Right cardiac atrium (tissue), 5 donors: ENCODE measurements around the gene ATP5PD. TPM values are rescaled to one million over a fixed set of nuclear protein-coding genes. Genes with fewer than 3 reads are reported as not detected.
"Not testable (repeated sequence)": the region's sequence is repeated elsewhere in the genome, so short reads cannot be mapped to it uniquely, and the experiment has no call there.

Experiments used
- ATAC-seq, 2 donors: fragments of 200-7000 bp; cut with Tn5 transposase; one replicate each; pipeline versions ENCODE4 v1.8.0 to v1.9.1; 2020; ENCODE audit warnings: moderate library complexity in 2 of 2, mild to moderate bottlenecking in 1 of 2
- DNase-seq, 3 donors: peaks; one replicate each; pipeline ENCODE4 v3.0.0-alpha.2; 2020
- H3K27ac ChIP-seq: one replicate; pipeline ENCODE4 v1.5.1; 2013; ENCODE audit warnings: mild to moderate bottlenecking, low read length, control low read depth, moderate library complexity
- H3K27me3 ChIP-seq: one replicate; pipeline ENCODE4 v1.6.1; 2013; ENCODE audit not compliant: control insufficient read depth, insufficient read depth
- H3K4me1 ChIP-seq: one replicate; pipeline ENCODE4 v1.6.1; 2013; ENCODE audit warnings: low read length; ENCODE audit not compliant: control insufficient read depth, insufficient read depth
- H3K4me3 ChIP-seq: one replicate; pipeline ENCODE4 v1.5.1; 2013; ENCODE audit warnings: low read length, control low read depth
- H3K9me3 ChIP-seq: one replicate; pipeline ENCODE4 v1.6.1; 2013; ENCODE audit warnings: low read length; ENCODE audit not compliant: control insufficient read depth
- WGBS: extraction: QIAGEN DNeasy Blood & Tissue Kit; methylation state at CpG from one replicate; pipeline ENCODE4 v1.1.7; 2013; 5-methylcytosine and 5-hydroxymethylcytosine counted together
- intact Hi-C, 4 donors: fragments of 100-400 bp; cut with DNase I; formaldehyde crosslinking; loops; one replicate each; pipeline versions ENCODE4 v1.11.0 to v1.14.0; 2022 to 2023
- polyA plus RNA-seq: library from polyadenylated mRNA; stranded (reverse); fragments of 200-250 nt; gene quantifications from one replicate; pipeline ENCODE4 v1.2.3, GENCODE V29; 2013
- total RNA-seq, 4 donors: library from RNA; stranded (reverse); fragmentation: NEBNext Ultra II Directional; extraction: Animal tissue kit (Norgen Biotek cat#: 25700); gene quantifications; one replicate each; pipeline ENCODE4 v1.2.1, GENCODE V29; 2021
- donor health status: healthy with polysubstance abuse.
- donor health status: DM: no; HTN: yes; CAD: no.
- donor health status: DM: no; HTN: no; CAD: no.
- donor health status: DM: no; HTN: yes; CAD: no; lungs with severe emphysema.
- donor health status: DM: yes; HTN: yes; CAD: no.

Gene ATP5PD
- total and polyA plus RNA-seq, 5 donors = 702 to 2,009 (median 783) TPM

DNA sequence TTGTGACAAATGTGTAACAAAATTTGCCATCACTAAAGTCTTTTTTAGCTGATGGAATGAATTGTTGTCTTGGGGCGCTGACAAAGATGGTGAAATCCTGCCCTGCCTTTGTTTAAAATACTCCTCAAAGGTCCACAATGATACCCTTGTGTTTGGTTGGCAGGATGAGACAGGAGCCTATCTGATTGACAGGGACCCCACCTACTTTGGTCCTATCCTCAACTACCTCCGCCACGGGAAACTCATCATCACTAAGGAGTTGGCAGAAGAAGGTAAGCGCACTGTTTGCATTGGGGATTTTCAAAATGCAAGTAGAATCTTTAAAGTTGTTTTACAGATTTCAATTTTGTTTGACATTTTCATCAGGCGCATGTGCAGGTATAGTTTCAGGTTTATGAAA, 2.3 kb upstream of the ATP5PD start:
- no peak for DNase-seq
- Histone ChIP-seq H3K4me3 (no peak overlapping the region), H3K9me3 (no peaks in the 10 kb centered on the region), H3K27ac (no peak overlapping the region), H3K4me1 (peaks cover 3% of the 10 kb centered on the region), H3K27me3 (no peaks in the 10 kb centered on the region)
- 79% methylated on average over 5 of the region's 5 CpGs for WGBS
- intact Hi-C loops = no loop called here
- no peak for ATAC-seq

DNA sequence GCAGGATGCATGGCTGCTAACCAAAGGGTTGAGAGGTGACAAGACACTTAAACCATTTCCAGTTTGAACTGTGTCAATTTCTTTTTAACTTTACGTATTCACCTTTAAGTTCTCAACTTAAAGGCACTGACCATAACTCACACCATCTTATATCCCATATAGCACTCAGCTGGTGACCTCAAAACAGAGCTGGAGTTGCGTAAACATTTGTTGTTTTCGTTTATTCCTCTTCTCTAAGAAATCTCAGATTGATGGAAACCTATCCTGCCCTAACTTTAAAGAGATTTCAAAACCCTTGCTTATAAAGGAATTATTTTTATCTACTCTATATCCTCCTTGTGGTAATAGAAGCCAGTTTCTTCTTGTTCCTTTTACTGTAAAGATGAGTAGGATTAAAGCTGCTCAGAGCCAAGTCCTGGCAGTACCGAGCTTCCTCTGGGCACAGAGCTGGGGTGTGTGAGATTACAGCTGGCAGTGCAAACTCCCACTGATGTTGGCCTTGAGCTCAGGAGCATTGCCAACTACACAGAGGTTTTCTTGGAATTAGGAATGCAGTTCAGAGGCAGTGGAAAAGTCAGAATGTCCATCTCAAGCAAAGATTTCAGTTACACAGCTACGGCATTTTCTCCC, 1.6 kb upstream of the ATP5PD start:
- no peaks in the 10 kb centered on the region for H3K9me3 ChIP-seq
- ATAC-seq (peak in 1 of 2 donors; percentile 34), DNase-seq (peak in 2 of 3 donors; percentile 38 to 66)
- H3K4me3 ChIP-seq = peak overlapping the region; percentile 82
- peaks cover 3% of the 10 kb centered on the region for H3K4me1 ChIP-seq
- H3K27ac ChIP-seq = peak overlapping the region; percentile 48
- H3K27me3 ChIP-seq = no peaks in the 10 kb centered on the region
- intact Hi-C loops = no loop called here
- WGBS = 31% methylated on average over 5 of the region's 5 CpGs

DNA sequence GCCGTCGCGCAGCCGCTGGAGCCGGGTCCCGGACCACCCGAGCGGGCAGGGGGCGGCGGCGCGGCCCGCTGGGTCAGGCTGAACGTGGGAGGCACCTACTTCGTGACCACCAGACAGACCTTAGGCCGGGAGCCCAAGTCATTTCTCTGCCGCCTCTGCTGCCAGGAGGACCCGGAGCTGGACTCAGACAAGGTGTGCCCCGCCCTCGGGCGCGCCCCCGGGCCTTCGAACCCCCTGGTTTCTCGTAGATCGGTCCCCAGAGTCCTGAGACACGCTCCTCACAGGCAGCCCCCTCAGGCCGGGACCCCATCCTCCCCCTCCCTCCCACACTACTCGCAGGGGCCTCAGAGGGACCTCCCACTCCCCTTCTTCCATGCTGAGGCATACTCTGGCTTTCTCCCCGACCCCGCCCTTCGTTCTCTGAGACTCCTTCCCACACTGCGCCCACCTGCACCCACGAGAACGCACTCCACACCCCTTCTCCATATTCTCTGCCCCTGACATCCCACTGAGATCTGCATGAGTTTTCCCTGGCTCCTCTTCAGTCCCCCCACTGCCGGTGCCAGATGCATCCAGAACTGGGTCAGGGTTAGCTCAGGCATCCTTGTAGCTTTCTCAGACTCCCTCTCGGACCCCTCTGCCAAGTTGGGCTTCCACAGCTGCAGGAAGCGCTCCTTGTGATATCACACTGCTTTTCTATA, 779 bp upstream of the ATP5PD start:
- peak; percentile 1 to 4 for ATAC-seq
- H3K9me3 ChIP-seq = no peaks in the 10 kb centered on the region
- H3K27me3 ChIP-seq = no peaks in the 10 kb centered on the region
- H3K4me3 ChIP-seq = peak overlapping the region; percentile 82
- peaks cover 3% of the 10 kb centered on the region for H3K4me1 ChIP-seq
- intact Hi-C loops = no loop called here
- DNase-seq = peak; percentile 57 to 84 (median 84)
- H3K27ac ChIP-seq = peak overlapping the region; percentile 40
- under 1% methylated on average over 38 of the region's 38 CpGs for WGBS

DNA sequence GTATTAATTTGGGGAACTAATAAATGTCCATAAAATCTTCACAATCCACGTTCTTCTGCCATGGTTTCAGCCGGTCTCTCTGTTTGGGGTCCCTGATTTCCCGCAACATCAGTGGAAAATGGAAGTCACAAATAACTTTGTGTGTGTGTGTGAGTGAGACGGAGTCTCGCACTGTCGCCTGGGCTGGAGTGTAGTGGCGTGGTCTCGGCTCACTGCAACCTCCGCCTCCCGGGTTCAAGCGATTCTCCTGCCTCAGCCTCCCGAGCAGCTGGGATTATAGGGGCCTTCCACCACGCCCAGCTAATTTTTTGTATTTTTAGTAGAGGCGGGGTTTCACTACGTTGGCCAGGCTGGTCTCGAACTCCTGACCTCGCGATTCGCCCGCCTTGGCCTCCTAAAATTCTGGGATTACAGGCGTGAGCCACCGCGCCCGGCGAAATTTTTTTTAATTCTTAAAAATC, 793 bp downstream of the ATP5PD start:
- H3K27ac ChIP-seq = peak overlapping the region; percentile 87
- peak in 1 of 3 donors; percentile 62 for DNase-seq
- H3K4me1 ChIP-seq, ATAC-seq, intact Hi-C loops, H3K27me3 ChIP-seq, H3K9me3 ChIP-seq: not testable (repeated sequence)
- 13% methylated on average over 25 of the region's 25 CpGs for WGBS
- peak overlapping the region; percentile 82 for H3K4me3 ChIP-seq

DNA sequence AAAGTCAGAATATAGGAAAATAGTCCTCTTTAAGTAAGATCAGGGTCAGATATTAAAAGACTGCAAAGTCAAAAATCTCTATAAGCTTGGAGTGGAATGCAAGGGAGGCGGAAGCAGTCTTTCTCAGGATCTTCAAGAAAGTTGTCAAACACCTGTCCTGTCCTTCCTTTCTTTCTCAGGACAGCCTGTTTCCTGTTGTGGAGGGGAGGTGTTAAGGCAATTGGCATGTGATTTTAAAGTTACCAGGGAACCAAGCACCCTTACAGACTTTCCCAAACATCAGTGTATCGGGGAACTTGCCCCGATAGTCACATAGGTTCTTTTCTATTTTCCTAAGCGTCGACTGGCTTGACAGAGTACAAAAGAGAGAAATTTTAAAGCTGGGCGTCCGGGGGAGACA, 2.1 kb downstream of the ATP5PD start:
- no peaks in the 10 kb centered on the region for H3K27me3 ChIP-seq
- no peak overlapping the region for H3K4me3 ChIP-seq
- H3K9me3 ChIP-seq = no peaks in the 10 kb centered on the region
- peaks cover 3% of the 10 kb centered on the region for H3K4me1 ChIP-seq
- 73% methylated on average over 7 of the region's 7 CpGs for WGBS
- H3K27ac ChIP-seq = peak overlapping the region; percentile 17
- DNase-seq = no peak
- no peak for ATAC-seq
- intact Hi-C loops = no loop called here

DNA sequence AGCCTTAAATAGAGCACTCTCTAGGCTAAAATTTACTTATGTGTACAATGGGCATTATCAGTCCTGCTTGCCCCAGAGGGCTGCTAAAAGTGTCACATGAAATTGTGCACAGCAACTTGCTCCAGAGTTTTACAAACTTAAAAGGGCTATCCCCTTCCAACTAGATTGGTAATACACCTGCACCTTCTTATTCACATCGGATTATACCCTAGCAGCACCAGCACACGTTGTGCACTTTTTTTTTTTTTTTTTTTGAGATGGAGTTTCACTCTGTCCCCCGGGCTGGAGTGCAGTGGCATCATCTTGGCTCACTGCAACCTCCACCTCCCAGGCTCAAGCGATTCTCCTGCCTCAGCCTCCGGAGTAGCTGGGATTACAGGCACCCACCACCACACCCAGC, 3.0 kb downstream of the ATP5PD start:
- WGBS = 64% methylated on average over 5 of the region's 5 CpGs
- intact Hi-C loops = not testable (repeated sequence)

DNA sequence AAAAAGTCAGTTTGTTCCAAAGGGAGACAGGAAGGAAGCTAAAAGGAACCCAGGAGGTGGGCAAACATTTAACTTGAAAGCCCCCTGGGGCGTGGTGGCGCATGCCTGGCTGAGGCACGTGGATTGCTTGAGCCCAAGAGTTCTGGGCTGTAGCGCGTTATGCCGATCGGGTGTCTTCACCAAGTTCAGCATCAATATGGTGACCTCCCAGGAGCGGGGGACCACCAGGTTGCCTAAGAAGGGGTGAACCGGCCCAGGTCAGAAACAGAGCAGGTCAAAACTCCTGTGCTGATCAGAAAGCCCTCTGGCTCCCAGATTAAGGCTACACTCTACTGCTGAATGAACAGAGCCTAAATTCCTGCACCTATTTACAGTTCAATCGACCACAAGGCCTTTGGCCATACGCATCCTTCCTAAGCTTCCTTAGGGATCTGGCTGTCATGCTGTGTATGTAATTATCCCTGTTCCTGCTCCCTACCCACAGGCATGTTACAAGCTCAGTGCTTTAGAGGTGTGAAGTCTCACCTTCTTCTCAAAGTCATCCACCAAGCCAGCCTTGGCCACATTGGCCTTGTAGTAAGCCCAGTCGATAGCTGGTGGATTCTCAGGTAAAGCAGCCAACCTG, 5.0 kb downstream of the ATP5PD start:
- Histone ChIP-seq H3K4me1 (no peaks in the 10 kb centered on the region), H3K9me3 (no peaks in the 10 kb centered on the region), H3K27me3 (no peaks in the 10 kb centered on the region), H3K27ac (no peak overlapping the region), H3K4me3 (no peak overlapping the region)
- 75% methylated on average over 12 of the region's 12 CpGs for WGBS
- intact Hi-C loops = no loop called here
- no peak for DNase-seq
- ATAC-seq = no peak

More for the DNA sequence above, 3.0 kb downstream of the ATP5PD start:
- H3K4me1 ChIP-seq, H3K9me3 ChIP-seq, ATAC-seq, H3K27me3 ChIP-seq, DNase-seq, H3K27ac ChIP-seq, H3K4me3 ChIP-seq: not testable (repeated sequence)

DNA sequence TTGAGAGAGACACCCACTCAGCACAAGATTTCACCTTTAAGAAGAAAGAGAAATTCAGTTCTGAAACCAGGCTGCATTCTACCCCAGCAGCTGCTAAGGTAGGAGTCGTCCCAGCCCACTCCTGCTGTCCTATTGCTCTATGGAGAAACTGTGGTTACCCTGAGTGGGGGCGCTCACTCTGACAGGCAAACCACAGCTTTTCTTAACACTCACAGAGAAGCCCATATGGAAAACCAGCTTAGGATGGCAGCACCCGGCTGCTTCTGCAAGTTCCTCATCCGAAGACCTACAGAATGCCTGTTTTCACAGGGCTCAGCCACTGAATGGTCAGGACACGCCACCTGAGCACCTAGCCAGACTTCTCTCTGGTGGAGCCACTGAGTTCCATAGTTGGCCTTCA, 7.5 kb downstream of the ATP5PD start:
- no peaks in the 10 kb centered on the region for H3K27me3 ChIP-seq
- H3K9me3 ChIP-seq = no peaks in the 10 kb centered on the region
- DNase-seq (no peak), ATAC-seq (no peak)
- intact Hi-C loops = loop anchor here in 1 of 4 donors (10.0 kb wide), 1 partner anchor 54 kb away; the partner anchor contains the start of gene CDR2L
- H3K4me1 ChIP-seq = peaks cover 3% of the 10 kb centered on the region
- H3K4me3 ChIP-seq = no peak overlapping the region
- no peak overlapping the region for H3K27ac ChIP-seq
- 84% methylated on average over 5 of the region's 5 CpGs for WGBS

DNA sequence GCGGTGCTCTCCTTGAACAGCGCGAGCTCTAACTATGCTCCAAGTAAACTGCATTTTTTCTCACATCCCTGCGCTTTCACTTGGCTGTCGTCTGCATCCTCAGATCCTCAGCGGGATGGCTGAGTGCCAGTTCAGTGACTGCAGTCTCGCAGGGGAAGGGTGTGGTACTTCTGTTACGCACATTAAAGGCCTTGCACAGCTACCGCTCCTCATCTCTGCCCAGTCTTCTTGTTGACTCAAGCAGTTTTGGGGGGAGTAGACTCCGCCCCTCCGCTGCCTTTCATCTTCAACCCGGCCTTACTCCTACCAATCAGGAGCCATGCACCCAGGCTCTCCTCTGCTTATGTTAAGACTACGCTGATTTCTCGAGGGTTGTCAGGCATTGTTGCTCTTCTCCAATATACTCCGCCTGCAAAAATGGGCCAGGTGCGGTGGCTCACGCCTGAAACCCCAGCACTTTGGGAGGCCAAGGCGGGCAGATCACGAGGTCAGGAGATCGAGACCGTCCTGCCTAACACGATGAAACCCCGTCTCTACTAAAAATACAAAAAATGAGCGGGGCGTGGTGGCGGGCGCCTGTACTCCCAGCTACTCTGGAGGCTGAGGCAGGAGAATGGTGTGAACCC, 10.0 kb downstream of the ATP5PD start:
- Histone ChIP-seq H3K4me3 (no peak overlapping the region), H3K4me1 (peaks cover 3% of the 10 kb centered on the region), H3K9me3 (no peaks in the 10 kb centered on the region), H3K27ac (peak overlapping the region; percentile 86), H3K27me3 (no peaks in the 10 kb centered on the region)
- WGBS = 59% methylated on average over 27 of the region's 27 CpGs
- ATAC-seq (peak; percentile 42 to 73), DNase-seq (peak; percentile 94 to 96 (median 95))
- intact Hi-C loops = loop anchor here in 1 of 4 donors (10.0 kb wide), 1 partner anchor 52 kb away; the partner anchor contains the start of gene CDR2L

DNA sequence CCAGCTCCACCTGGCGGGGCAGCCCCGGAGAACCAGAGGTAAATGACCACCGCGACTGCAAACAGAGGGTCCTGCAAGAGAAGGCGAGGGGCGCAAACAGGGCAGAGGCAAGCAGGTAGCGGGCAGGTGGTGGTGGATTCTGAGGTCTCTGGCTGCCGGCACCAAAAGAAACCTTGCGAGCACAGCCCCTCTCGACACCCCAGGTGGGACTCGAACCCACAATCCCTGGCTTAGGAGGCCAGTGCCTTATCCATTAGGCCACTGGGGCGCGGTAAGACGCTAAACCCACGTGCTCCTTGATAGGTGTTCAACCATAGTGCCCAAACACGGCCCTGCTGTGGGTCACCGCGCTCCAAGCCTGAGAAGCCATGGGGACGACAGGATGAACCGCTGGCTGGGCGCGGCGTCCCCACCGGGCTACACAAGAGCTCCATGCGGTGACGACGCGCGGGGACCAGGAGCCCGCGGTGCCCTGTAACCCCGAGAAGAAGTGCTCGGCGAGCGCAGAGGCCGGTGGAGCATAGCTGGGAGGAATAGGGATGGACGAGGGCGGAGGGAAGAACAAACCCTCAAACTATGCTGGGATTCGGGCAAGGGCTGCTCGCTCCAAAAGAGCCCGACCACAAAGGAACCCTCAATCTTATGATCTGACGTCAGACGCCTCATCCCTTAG, 12.4 kb downstream of the ATP5PD start:
- ATAC-seq (peak; percentile 73 to 79), DNase-seq (peak; percentile 89 to 94 (median 92))
- Histone ChIP-seq H3K4me1 (peaks cover 3% of the 10 kb centered on the region), H3K9me3 (no peaks in the 10 kb centered on the region), H3K27ac (peak overlapping the region; percentile 80), H3K27me3 (no peaks in the 10 kb centered on the region), H3K4me3 (peak overlapping the region; percentile 67)
- WGBS = 1% methylated on average over 43 of the region's 43 CpGs
- intact Hi-C loops = loop anchor here in 1 of 4 donors (10.0 kb wide), 1 partner anchor 50 kb away; the partner anchor contains the start of gene CDR2L
